ENCODE results near the gene ZNF222.
A peak's percentile ranks its signal among the peaks of the same experiment; 100 is the strongest.

Gene ZNF222

GRCh38 chr19:44071824-44072542 is 46.8 kb downstream of the ZNF222 start, which contains the start of gene ZNF284:
TSS of gene ZNF284 (plus strand) at chr19:44072159. CDS start at chr19:44076390, 4,231 bp downstream.
- H3K9me3 Mint-ChIP-seq: peaks cover 0 to 21% of the 10 kb centered on the region in 2 donors
- peak; percentile 99 for ATAC-seq (replicated peaks)
- peak within 1 kb of the TSS; percentile 90 to 91 for H3K4me3 Mint-ChIP-seq
- peak; percentile 64 to 77 (median 72) for DNase-seq
- peaks cover 0 to under 1% of the 10 kb centered on the region in 2 donors for H3K27me3 Mint-ChIP-seq
- H3K4me1 Mint-ChIP-seq (ENCODE audit: low read depth in 2 of 2): peaks cover 19 to 22% of the 10 kb centered on the region in 2 donors
- H3K36me3 Mint-ChIP-seq (ENCODE audit: insufficient read depth): peaks cover 8% of the 10 kb centered on the region
- peak within 1 kb of the TSS; percentile 85 to 91 for H3K27ac Mint-ChIP-seq

GRCh38 chr19:44072543-44073401 is 47.6 kb downstream of the ZNF222 start:
- no peaks in the 10 kb centered on the region for H3K27me3 Mint-ChIP-seq
- H3K9me3 Mint-ChIP-seq: peaks cover 0 to 21% of the 10 kb centered on the region in 2 donors
- H3K4me1 Mint-ChIP-seq (ENCODE audit: low read depth in 2 of 2): peaks cover 19 to 22% of the 10 kb centered on the region in 2 donors
- no peak for DNase-seq
- peaks cover 8% of the 10 kb centered on the region for H3K36me3 Mint-ChIP-seq (ENCODE audit: insufficient read depth)
- ATAC-seq (replicated peaks): no peak
- peak overlapping the region; percentile 85 to 91 for H3K27ac Mint-ChIP-seq
- peak overlapping the region; percentile 90 to 91 for H3K4me3 Mint-ChIP-seq

GRCh38 chr19:44076325-44076724 is 51.1 kb downstream of the ZNF222 start:
- no peak overlapping the region for H3K27ac Mint-ChIP-seq
- H3K4me3 Mint-ChIP-seq: no peak overlapping the region
- peaks cover 18 to 22% of the 10 kb centered on the region in 2 donors for H3K4me1 Mint-ChIP-seq (ENCODE audit: low read depth in 2 of 2)
- peaks cover 0 to 5% of the 10 kb centered on the region in 2 donors for H3K9me3 Mint-ChIP-seq
- ATAC-seq (replicated peaks) (no peak), DNase-seq (no peak)
- no peaks in the 10 kb centered on the region for H3K27me3 Mint-ChIP-seq
- H3K36me3 Mint-ChIP-seq (ENCODE audit: insufficient read depth): peaks cover 14% of the 10 kb centered on the region
